ENCODE measurements around the gene ISOC2.
"Not testable (repeated sequence)": the region's sequence is repeated elsewhere in the genome, so short reads cannot be mapped to it uniquely, and the experiment has no call there.

ISOC2 gene

GRCh38 chr19:55461259-55461973, at the start of gene ISOC2:
Gene ISOC2 (minus strand): TSS chr19:55461642. CDS start chr19:55456486, 5,156 bp downstream.
- peak; percentile 99 for DNase-seq (ENCODE audit: low spot score)

GRCh38 chr19:55508120-55508519, 46.7 kb upstream of the ISOC2 start:
- no peak for DNase-seq (ENCODE audit: low spot score)

- no peak for DNase-seq (ENCODE audit: low spot score)
Observed at GRCh38 chr19:55504981-55505380, 43.5 kb upstream of the ISOC2 start.

- DNase-seq (ENCODE audit: low spot score) = no peak
Observed at GRCh38 chr19:55504252-55504603, 42.8 kb upstream of the ISOC2 start.

GRCh38 chr19:55503502-55504251, 42.2 kb upstream of the ISOC2 start:
- DNase-seq (ENCODE audit: low spot score) = peak; percentile 91

GRCh38 chr19:55503157-55503501, 41.7 kb upstream of the ISOC2 start:
- DNase-seq (ENCODE audit: low spot score) = no peak

GRCh38 chr19:55502197-55502952, 40.9 kb upstream of the ISOC2 start:
- no peak for DNase-seq (ENCODE audit: low spot score)

GRCh38 chr19:55500368-55500952, 39.0 kb upstream of the ISOC2 start:
- no peak for DNase-seq (ENCODE audit: low spot score)

- DNase-seq (ENCODE audit: low spot score) = no peak
Observed at GRCh38 chr19:55498246-55498840, 36.9 kb upstream of the ISOC2 start.

- DNase-seq (ENCODE audit: low spot score) = no peak
Observed at GRCh38 chr19:55497763-55498162, 36.3 kb upstream of the ISOC2 start.

GRCh38 chr19:55496820-55497219, 35.4 kb upstream of the ISOC2 start:
- DNase-seq (ENCODE audit: low spot score) = not testable (repeated sequence)

GRCh38 chr19:55495646-55496349, 34.4 kb upstream of the ISOC2 start:
- no peak for DNase-seq (ENCODE audit: low spot score)

GRCh38 chr19:55494172-55494761, 32.8 kb upstream of the ISOC2 start:
- DNase-seq (ENCODE audit: low spot score) = no peak

- no peak for DNase-seq (ENCODE audit: low spot score)
Observed at GRCh38 chr19:55493645-55494171, 32.3 kb upstream of the ISOC2 start.

- DNase-seq (ENCODE audit: low spot score) = no peak
Observed at GRCh38 chr19:55493052-55493644, 31.7 kb upstream of the ISOC2 start.

- DNase-seq (ENCODE audit: low spot score) = no peak
Observed at GRCh38 chr19:55492362-55492944, 31.0 kb upstream of the ISOC2 start.

GRCh38 chr19:55491546-55492360, 30.3 kb upstream of the ISOC2 start:
- no peak for DNase-seq (ENCODE audit: low spot score)

GRCh38 chr19:55490478-55491432, 29.3 kb upstream of the ISOC2 start:
- no peak for DNase-seq (ENCODE audit: low spot score)
